IMR-90 (cell line): ENCODE measurements around the gene RCE1. TPM values are rescaled to one million over a fixed set of nuclear protein-coding genes. Genes with fewer than 3 reads are reported as not detected.

Experiments used
- ATAC-seq: fragments of 200-7000 bp; cut with Tn5 transposase; 2 replicates; pipeline ENCODE4 v1.9.1; 2020; ENCODE audit warnings: low read depth, mild to moderate bottlenecking, moderate library complexity
- BruUV-seq: library from RNA; stranded (reverse); fragments of 400-500 nt; replicated peaks from 2 replicates; lab custom pipeline; 2021; lab: Mats Ljungman, UMichigan
- CTCF ChIA-PET: fragments of 300-600 bp; formaldehyde crosslinking; extraction: SDS; loops from one replicate; lab custom pipeline; 2021; ENCODE audit warnings: antibody characterized with exemption; lab: Yijun Ruan, JAX
- POLR2A ChIA-PET: fragments of 300-600 bp; sonication (Branson Sonifier 250); formaldehyde crosslinking; loops from one replicate; lab custom pipeline; 2022; ENCODE audit warnings: antibody characterized with exemption; ENCODE audit not compliant: unreplicated experiment; lab: Charles Lee
- DNase-seq: peaks from one replicate; pipeline ENCODE4 v3.0.0; 2013
- H2AFZ ChIP-seq: replicated peaks from 2 replicates; pipeline ENCODE3; 2013; ENCODE audit warnings: low read length, mild to moderate bottlenecking; ENCODE audit not compliant: poor library complexity
- H2AK5ac ChIP-seq: 2 replicates; pipeline ENCODE4 v1.6.1; 2013; ENCODE audit warnings: low read depth, low read length, inconsistent platforms
- H2AK9ac ChIP-seq: replicated peaks from 2 replicates; pipeline ENCODE3; 2013; ENCODE audit warnings: mild to moderate bottlenecking, low read depth, low read length, moderate library complexity; ENCODE audit not compliant: poor library complexity
- H2BK120ac ChIP-seq: 2 replicates; pipeline ENCODE4 v1.6.1; 2013; ENCODE audit warnings: low read depth, low read length, inconsistent platforms
- H2BK15ac ChIP-seq: 3 replicates; pipeline ENCODE4 v1.6.1; 2013; ENCODE audit warnings: low read depth, low read length, inconsistent platforms
- H2BK20ac ChIP-seq: 2 replicates; pipeline ENCODE4 v1.6.1; 2013; ENCODE audit warnings: low read depth, mild to moderate bottlenecking, inconsistent platforms, low read length, moderate library complexity
- H2BK5ac ChIP-seq: 2 replicates; pipeline ENCODE4 v1.6.1; 2013; ENCODE audit warnings: mild to moderate bottlenecking, low read depth, low read length, inconsistent platforms; ENCODE audit not compliant: poor library complexity, severe bottlenecking
- H3K14ac ChIP-seq: replicated peaks from 2 replicates; pipeline ENCODE4 v1.6.1; 2013; ENCODE audit warnings: low read depth, low read length, inconsistent platforms
- H3K18ac ChIP-seq: 2 replicates; pipeline ENCODE4 v1.6.1; 2013; ENCODE audit warnings: low read depth, low read length, control low read depth
- H3K23ac ChIP-seq: 2 replicates; pipeline ENCODE4 v1.6.1; 2013; ENCODE audit warnings: low read depth, low read length, inconsistent platforms
- H3K27ac ChIP-seq: 2 replicates; pipeline ENCODE4 v1.5.1; 2013; ENCODE audit warnings: mild to moderate bottlenecking, control low read depth, low read length; ENCODE audit not compliant: insufficient read depth
- H3K27me3 ChIP-seq: 2 replicates; pipeline ENCODE4 v1.6.1; 2013; ENCODE audit warnings: low read length; ENCODE audit not compliant: control insufficient read depth, insufficient read depth
- H3K36me3 ChIP-seq: 2 replicates; pipeline ENCODE4 v1.6.1; 2013; ENCODE audit warnings: low read length, mixed read lengths; ENCODE audit not compliant: control insufficient read depth, insufficient read depth
- H3K4ac ChIP-seq: 2 replicates; pipeline ENCODE4 v1.6.1; 2013; ENCODE audit warnings: low read depth, low read length, inconsistent platforms
- H3K4me1 ChIP-seq: 2 replicates; pipeline ENCODE4 v1.6.1; 2013; ENCODE audit warnings: low read length, mixed read lengths; ENCODE audit not compliant: control insufficient read depth, insufficient read depth
- H3K4me2 ChIP-seq: 2 replicates; pipeline ENCODE4 v1.6.1; 2013; ENCODE audit warnings: low read depth, mild to moderate bottlenecking, control low read depth, low read length, moderate library complexity
- H3K4me3 ChIP-seq: 2 replicates; pipeline ENCODE4 v1.5.1; 2013; ENCODE audit warnings: low read depth, mild to moderate bottlenecking, control low read depth, low read length, moderate library complexity; ENCODE audit not compliant: insufficient read depth
- H3K56ac ChIP-seq: 2 replicates; pipeline ENCODE4 v1.6.1; 2013; ENCODE audit warnings: low read length, inconsistent platforms; ENCODE audit not compliant: insufficient read depth; ENCODE audit errors: extremely low read depth
- H3K79me1 ChIP-seq, 2 experiments: 2 replicates each; pipeline ENCODE4 v1.6.1; 2013; ENCODE audit warnings: low read length in 2 of 2, inconsistent platforms in 1 of 2, low read depth in 1 of 2
- H3K9ac ChIP-seq: 2 replicates; pipeline ENCODE4 v1.6.1; 2013; ENCODE audit warnings: low read depth, low read length, control low read depth
- H3K9me1 ChIP-seq: 2 replicates; pipeline ENCODE4 v1.6.1; 2013; ENCODE audit warnings: low read length, inconsistent platforms; ENCODE audit not compliant: insufficient read depth
- H3K9me3 ChIP-seq: 2 replicates; pipeline ENCODE4 v1.6.1; 2013; ENCODE audit warnings: low read length; ENCODE audit not compliant: control insufficient read depth, insufficient read depth
- H4K20me1 ChIP-seq: 2 replicates; pipeline ENCODE4 v1.6.1; 2013; ENCODE audit warnings: low read length, inconsistent platforms; ENCODE audit not compliant: insufficient read depth
- H4K5ac ChIP-seq: 2 replicates; pipeline ENCODE4 v1.6.1; 2013; ENCODE audit warnings: mild to moderate bottlenecking, low read depth, low read length, control low read depth
- H4K8ac ChIP-seq, 2 experiments: 2 replicates each; pipeline ENCODE4 v1.6.1; 2013; ENCODE audit warnings: low read depth in 2 of 2, low read length in 2 of 2, control low read depth in 1 of 2, inconsistent platforms in 1 of 2
- H4K91ac ChIP-seq: 2 replicates; pipeline ENCODE4 v1.6.1; 2013; ENCODE audit warnings: low read depth, low read length, inconsistent platforms; ENCODE audit not compliant: insufficient read depth
- BHLHE40 ChIP-seq: fragments of 150-350 bp; IDR thresholded peaks from 2 replicates; pipeline ENCODE4 v1.6.1; 2016; ENCODE audit warnings: mild to moderate bottlenecking, low read depth, low read length
- FOS ChIP-seq: fragments of 150-350 bp; IDR thresholded peaks from 2 replicates; pipeline ENCODE4 v1.6.1; 2016; ENCODE audit warnings: low read depth, low read length
- MAZ ChIP-seq: IDR thresholded peaks from 2 replicates; pipeline ENCODE4 v1.6.1; 2012; ENCODE audit warnings: low read depth, mild to moderate bottlenecking, low read length, improper control_type of control experiment, moderate library complexity, borderline replicate concordance
- MXI1 ChIP-seq: IDR thresholded peaks from 2 replicates; pipeline ENCODE4 v1.6.1; 2012; ENCODE audit warnings: low read depth, mild to moderate bottlenecking, low read length, moderate library complexity, borderline replicate concordance
- RCOR1 ChIP-seq: IDR thresholded peaks from 2 replicates; pipeline ENCODE4 v1.6.1; 2012; ENCODE audit warnings: mild to moderate bottlenecking, low read length, improper control_type of control experiment; ENCODE audit not compliant: insufficient replicate concordance
- SMC3 ChIP-seq: fragments of 150-350 bp; IDR thresholded peaks from 2 replicates; pipeline ENCODE4 v1.6.1; 2016; ENCODE audit warnings: low read depth, mild to moderate bottlenecking, antibody characterized with exemption, low read length, moderate library complexity
- WGBS, 2 experiments: methylation state at CpG; one replicate each; pipeline versions ENCODE4 v1.1.5 to v1.1.7; 2013; ENCODE audit warnings: missing lambda C conversion rate in 2 of 2; ENCODE audit not compliant: insufficient read length in 1 of 2; ENCODE audit errors: extremely low coverage in 2 of 2; 5-methylcytosine and 5-hydroxymethylcytosine counted together
- dilution Hi-C: fragments of 300-500 bp; cut with HindIII; formaldehyde crosslinking; loops from one replicate; pipeline ENCODE4 v1.14.3; 2018; ENCODE audit warnings: low sequenced_read_pairs; ENCODE audit not compliant: unreplicated experiment
- in situ Hi-C: fragments of 300-500 bp; cut with MboI; formaldehyde crosslinking; loops from 3 replicates; pipeline ENCODE4 v1.14.3; 2019; ENCODE audit warnings: low sequenced_read_pairs, inconsistent platforms, mixed read lengths
- intact Hi-C: fragments of 100-400 bp; cut with micrococcal nuclease; formaldehyde crosslinking; loops from 2 replicates; pipeline ENCODE4 v1.10.0; 2022
- polyA plus RNA-seq, 3 experiments: library from polyadenylated mRNA; depleted of rRNA; stranded (reverse); fragments of >200 nt; gene quantifications; 2 replicates each; pipeline ENCODE4 v1.2.3, GENCODE V29; 2012; ENCODE audit warnings: low replicate concordance in 1 of 3
- total RNA-seq: library from RNA; depleted of rRNA; stranded (reverse); fragments of >200 nt; gene quantifications from 2 replicates; pipeline ENCODE4 v1.2.3, GENCODE V29; 2012

RCE1 gene
- total and polyA plus RNA-seq, 2 of the 4 experiments (the other 2 are of a cell fraction), result 6.6 to 19.4 TPM

GRCh38 chr11:66884443-66884842 lies 41.2 kb downstream of the RCE1 start:
- dilution Hi-C loops (no loop called here), in situ Hi-C loops (no loop called here), intact Hi-C loops (loop anchor here (5.0 kb wide), 1 partner anchor 73 kb away; the partner anchor contains the start of gene PC)
- no peak for TF ChIP-seq MXI1
- TF ChIP-seq BHLHE40, result no peak
- TF ChIP-seq RCOR1, result no peak
- TF ChIP-seq FOS, result no peak
- no peak for TF ChIP-seq SMC3
- no peak for TF ChIP-seq MAZ
- peak overlapping the region; percentile 53; the same call in 2 of the 3 replicates for H2BK15ac ChIP-seq
- H3K4me3 ChIP-seq, result no peak overlapping the region
- no peak overlapping the region for H2AK9ac ChIP-seq
- peaks cover 35% of the 10 kb centered on the region for H3K4me1 ChIP-seq
- peak overlapping the region; percentile 10; the same call in 1 of the 2 replicates for H2BK120ac ChIP-seq
- no peak for ATAC-seq
- peak overlapping the region; percentile 57; the same call in 1 of the 2 replicates for H2BK20ac ChIP-seq
- no peak overlapping the region for H2AFZ ChIP-seq
- H3K9ac ChIP-seq, result no peak overlapping the region
- peak overlapping the region in 1 of 2 experiments; percentile 21; a peak in 1 of 4 replicates for H4K8ac ChIP-seq
- WGBS, 2 experiments, result no CpG with 5 or more reads among the region's 4 CpGs
- H3K4me2 ChIP-seq, result no peak overlapping the region
- H3K4ac ChIP-seq, result peak overlapping the region; percentile 58
- H3K79me1 ChIP-seq, result peaks cover 0 to 25% of the 10 kb centered on the region in 2 experiments; a peak in 2 of 4 replicates
- H3K9me3 ChIP-seq, result no peaks in the 10 kb centered on the region
- peak overlapping the region; percentile 21; the same call in 1 of the 2 replicates for H4K91ac ChIP-seq
- H3K27me3 ChIP-seq, result no peaks in the 10 kb centered on the region
- ChIA-PET CTCF (interaction anchor here (0.6 kb wide), 1 partner anchor 42 kb away, joined by 3 read pairs; no protein-coding TSS in a partner anchor), POLR2A (interaction anchor here (0.6 kb wide), 1 partner anchor 24 kb away, joined by 4 read pairs; no protein-coding TSS in a partner anchor)
- H2BK5ac ChIP-seq, result no peak overlapping the region
- no peak for DNase-seq
- no peak overlapping the region for H3K27ac ChIP-seq
- H3K18ac ChIP-seq, result peak overlapping the region; percentile 5; the same call in 1 of the 2 replicates
- H2AK5ac ChIP-seq, result peak overlapping the region; percentile 86
- H4K5ac ChIP-seq, result no peak overlapping the region
- H3K9me1 ChIP-seq, result peaks cover 12% of the 10 kb centered on the region; the same call in 1 of the 2 replicates
- H3K36me3 ChIP-seq, result peaks cover 2% of the 10 kb centered on the region; the same call in 1 of the 2 replicates
- H3K23ac ChIP-seq, result peak overlapping the region; percentile 71; the same call in 1 of the 2 replicates
- no peak overlapping the region; the same call in 1 of the 2 replicates for H3K14ac ChIP-seq
- no peaks in the 10 kb centered on the region for H4K20me1 ChIP-seq
- no peak overlapping the region for H3K56ac ChIP-seq
- BruUV-seq, result no TSS peak
